PC-3 (cell line): ENCODE measurements around the gene DCLK1. TPM values are rescaled to one million over a fixed set of nuclear protein-coding genes. Genes with fewer than 3 reads are reported as not detected.

Source experiments
- ATAC-seq: fragments of 200-7000 bp; cut with Tn5 transposase; 2 replicates; pipeline ENCODE4 v1.9.1; 2020; ENCODE audit warnings: mild to moderate bottlenecking, moderate library complexity
- BruUV-seq: library from RNA; stranded (reverse); fragments of 400-500 nt; replicated peaks from 2 replicates; lab custom pipeline; 2021; lab: Mats Ljungman, UMichigan
- CTCF ChIA-PET: fragments of 300-600 bp; sonication (Branson Sonifier 250); formaldehyde crosslinking; loops from one replicate; lab custom pipeline; 2022; ENCODE audit warnings: antibody characterized with exemption; lab: Charles Lee
- POLR2A ChIA-PET: fragments of 300-600 bp; sonication (Branson Sonifier 250); formaldehyde crosslinking; loops from one replicate; lab custom pipeline; 2022; ENCODE audit warnings: antibody characterized with exemption; ENCODE audit not compliant: unreplicated experiment; lab: Charles Lee
- DNase-seq: peaks from one replicate; pipeline ENCODE4 v3.0.0-alpha.2; 2015
- H2AFZ ChIP-seq: fragments of 300-600 bp; sonication (generic); 2 replicates; pipeline ENCODE4 v1.6.0; 2016; ENCODE audit warnings: antibody characterized with exemption, low read length
- H3F3A ChIP-seq: fragments of 300-600 bp; sonication (generic); one replicate; pipeline ENCODE4 v1.6.0; 2017; ENCODE audit warnings: antibody characterized with exemption, low read length, control low read depth, mild to moderate bottlenecking; ENCODE audit not compliant: unreplicated experiment
- H3K27ac ChIP-seq: fragments of 300-600 bp; sonication (generic); 2 replicates; pipeline ENCODE4 v1.5.1; 2016; ENCODE audit warnings: mild to moderate bottlenecking, low read length
- H3K27me3 ChIP-seq: fragments of 300-600 bp; sonication (generic); 2 replicates; pipeline ENCODE4 v1.6.1; 2016; ENCODE audit warnings: low read length, mixed read lengths
- H3K36me3 ChIP-seq: fragments of 300-600 bp; sonication (generic); 2 replicates; pipeline ENCODE4 v1.6.1; 2016; ENCODE audit warnings: low read depth, mixed run types, low read length, mixed read lengths
- H3K4me1 ChIP-seq: fragments of 300-600 bp; sonication (generic); 2 replicates; pipeline ENCODE4 v1.5.1; 2016; ENCODE audit warnings: low read length; ENCODE audit not compliant: insufficient read depth
- H3K4me2 ChIP-seq: fragments of 300-600 bp; sonication (generic); 2 replicates; pipeline ENCODE4 v1.6.0; 2016; ENCODE audit warnings: low read length
- H3K4me3 ChIP-seq: fragments of 300-600 bp; sonication (generic); 2 replicates; pipeline ENCODE4 v1.5.1; 2016; ENCODE audit warnings: mild to moderate bottlenecking, low read length, mixed read lengths
- H3K79me2 ChIP-seq: fragments of 300-600 bp; sonication (generic); 2 replicates; pipeline ENCODE4 v1.6.1; 2017; ENCODE audit warnings: low read length, mixed read lengths
- H3K9ac ChIP-seq: fragments of 300-600 bp; sonication (generic); 2 replicates; pipeline ENCODE4 v1.6.0; 2016; ENCODE audit warnings: mild to moderate bottlenecking, low read length
- H3K9me2 ChIP-seq: fragments of 300-600 bp; sonication (generic); replicated peaks from 2 replicates; pipeline ENCODE4 v1.6.1; 2016; ENCODE audit warnings: mixed run types, low read length, mixed read lengths
- H3K9me3 ChIP-seq: fragments of 300-600 bp; sonication (generic); 2 replicates; pipeline ENCODE4 v1.6.1; 2016; ENCODE audit warnings: low read length, mixed read lengths
- H4K20me1 ChIP-seq: fragments of 300-600 bp; sonication (generic); 2 replicates; pipeline ENCODE4 v1.6.1; 2016; ENCODE audit warnings: low read length, mixed read lengths
- CTCF ChIP-seq: fragments of 300-600 bp; sonication (generic); conservative IDR thresholded peaks from 2 replicates; pipeline ENCODE4 v1.5.1; 2017; ENCODE audit warnings: antibody characterized with exemption, low read depth, mild to moderate bottlenecking, low read length
- EZH2 ChIP-seq: fragments of 300-600 bp; sonication (generic); IDR thresholded peaks from one replicate; pipeline ENCODE4 v1.6.1; 2017; ENCODE audit warnings: antibody characterized with exemption, mild to moderate bottlenecking, low read length; ENCODE audit not compliant: unreplicated experiment
- EZH2phosphoT487 ChIP-seq: fragments of 300-600 bp; sonication (generic); IDR thresholded peaks from 2 replicates; pipeline ENCODE4 v1.6.1; 2018; ENCODE audit warnings: mild to moderate bottlenecking, antibody characterized with exemption, low read length, borderline replicate concordance
- intact Hi-C: fragments of 100-400 bp; cut with micrococcal nuclease; formaldehyde crosslinking; loops from 2 replicates; pipeline ENCODE4 v1.9.0; 2023
- total RNA-seq: library from RNA; depleted of rRNA; stranded (reverse); fragments of >200 nt; gene quantifications from 2 replicates; pipeline ENCODE4 v1.2.3, GENCODE V29; 2014

The DCLK1 gene
- total RNA-seq, 1 experiment from 2014 or later: not detected

- no peak for DNase-seq
- no peak for TF ChIP-seq EZH2phosphoT487
- TF ChIP-seq CTCF: no peak
- TF ChIP-seq EZH2: no peak
- no peak for ATAC-seq
- Histone ChIP-seq H3K4me2 (no peak overlapping the region), H2AFZ (no peak overlapping the region), H3K9ac (no peak overlapping the region), H3K4me1 (no peaks in the 10 kb centered on the region), H3K36me3 (no peaks in the 10 kb centered on the region), H3K27me3 (no peaks in the 10 kb centered on the region), H3K4me3 (no peak overlapping the region), H3K27ac (no peak overlapping the region), H3K9me3 (no peaks in the 10 kb centered on the region), H4K20me1 (no peaks in the 10 kb centered on the region), H3K79me2 (no peaks in the 10 kb centered on the region), H3K9me2 (no peaks in the 10 kb centered on the region), H3F3A (no peaks in the 10 kb centered on the region)
- POLR2A ChIA-PET: no interaction called here
- no TSS peak for BruUV-seq
- CTCF ChIA-PET: no interaction called here
- intact Hi-C loops: no loop called here
Measured at GRCh38 chr13:35764326-35765015, 366.7 kb downstream of the DCLK1 start.

DNA sequence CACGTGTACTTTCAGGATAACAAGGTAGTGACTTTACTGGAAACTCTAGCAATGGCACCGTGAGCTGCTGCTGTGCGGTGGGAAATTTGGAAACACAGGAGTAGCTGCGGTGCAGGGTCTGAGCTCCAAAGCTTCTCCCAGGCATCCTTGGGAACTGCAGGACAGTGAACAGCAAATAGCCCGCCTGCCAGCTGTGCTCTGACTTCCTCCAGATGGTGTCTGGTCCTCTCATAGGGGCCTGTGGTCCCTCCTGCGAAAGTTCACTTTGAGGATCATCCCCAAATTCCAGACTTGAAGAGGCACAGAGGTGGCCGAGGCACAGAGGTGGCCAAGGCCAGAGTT lies 367.4 kb downstream of the DCLK1 start:
- H3K79me2 ChIP-seq: no peaks in the 10 kb centered on the region
- DNase-seq: no peak
- no peaks in the 10 kb centered on the region for H3K4me1 ChIP-seq
- H3F3A ChIP-seq: no peaks in the 10 kb centered on the region
- no peak overlapping the region for H2AFZ ChIP-seq
- no peak overlapping the region for H3K27ac ChIP-seq
- POLR2A ChIA-PET: no interaction called here
- CTCF ChIA-PET: no interaction called here
- no peaks in the 10 kb centered on the region for H3K9me2 ChIP-seq
- no peak for ATAC-seq
- intact Hi-C loops: no loop called here
- H3K4me2 ChIP-seq: no peak overlapping the region
- no peaks in the 10 kb centered on the region for H3K36me3 ChIP-seq
- BruUV-seq: no TSS peak
- H3K27me3 ChIP-seq: no peaks in the 10 kb centered on the region
- TF ChIP-seq EZH2: no peak
- TF ChIP-seq CTCF: no peak
- TF ChIP-seq EZH2phosphoT487: no peak
- no peak overlapping the region for H3K9ac ChIP-seq
- no peak overlapping the region for H3K4me3 ChIP-seq
- H4K20me1 ChIP-seq: no peaks in the 10 kb centered on the region
- H3K9me3 ChIP-seq: no peaks in the 10 kb centered on the region

DNA sequence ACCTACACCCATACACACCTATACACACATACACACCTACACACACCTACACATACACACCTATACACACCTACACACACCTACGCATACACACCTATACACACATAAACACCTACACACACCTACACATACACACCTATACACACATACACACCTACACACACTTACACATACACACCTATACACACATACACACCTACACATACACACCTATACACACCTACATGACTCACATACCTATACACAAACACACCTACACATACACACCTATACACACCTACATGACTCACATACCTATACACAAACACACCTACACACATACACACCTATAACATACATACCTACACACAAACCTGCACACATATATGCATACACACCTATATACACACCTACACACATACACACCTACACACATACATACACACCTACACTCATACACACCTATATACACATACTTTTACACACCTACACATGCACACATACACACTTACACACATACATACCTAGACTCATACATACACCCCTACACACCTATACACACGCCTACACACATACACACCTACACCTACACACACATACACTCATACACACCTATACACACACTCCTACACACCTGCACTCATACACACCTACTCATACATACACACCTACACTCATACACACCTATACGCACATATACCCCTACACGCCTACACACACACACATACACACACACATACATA lies 368.0 kb downstream of the DCLK1 start:
- ATAC-seq (no peak), DNase-seq (no peak)
- no peaks in the 10 kb centered on the region for H3K9me2 ChIP-seq
- H3K9me3 ChIP-seq: no peaks in the 10 kb centered on the region
- no TSS peak for BruUV-seq
- no peak overlapping the region for H3K9ac ChIP-seq
- no peak overlapping the region for H2AFZ ChIP-seq
- ChIA-PET CTCF (no interaction called here), POLR2A (no interaction called here)
- no peaks in the 10 kb centered on the region for H3K36me3 ChIP-seq
- no peaks in the 10 kb centered on the region for H3K4me1 ChIP-seq
- H3F3A ChIP-seq: no peaks in the 10 kb centered on the region
- no peaks in the 10 kb centered on the region for H4K20me1 ChIP-seq
- H3K27me3 ChIP-seq: no peaks in the 10 kb centered on the region
- intact Hi-C loops: no loop called here
- no peak overlapping the region for H3K27ac ChIP-seq
- H3K4me2 ChIP-seq: no peak overlapping the region
- no peak for TF ChIP-seq EZH2phosphoT487
- TF ChIP-seq CTCF: no peak
- no peak for TF ChIP-seq EZH2
- no peaks in the 10 kb centered on the region for H3K79me2 ChIP-seq
- H3K4me3 ChIP-seq: no peak overlapping the region
